A549 (cell line): ENCODE measurements around the gene TSHZ2.
"Not testable (repeated sequence)": the region's sequence is repeated elsewhere in the genome, so short reads cannot be mapped to it uniquely, and the experiment has no call there.

Experiments used
- CHD4 ChIP-seq: fragments of 200-600 bp; sonication (generic); IDR thresholded peaks from 2 replicates; pipeline ENCODE4 v1.6.1; 2016; ENCODE audit warnings: antibody characterized with exemption, mild to moderate bottlenecking, borderline replicate concordance
- KDM1A ChIP-seq: fragments of 200-600 bp; sonication (generic); IDR thresholded peaks from 2 replicates; pipeline ENCODE4 v1.6.1; 2016; ENCODE audit warnings: low read depth, mild to moderate bottlenecking
- KDM5A ChIP-seq: fragments of 200-600 bp; sonication (generic); IDR thresholded peaks from 2 replicates; pipeline ENCODE4 v1.6.1; 2016; ENCODE audit warnings: antibody characterized with exemption, mild to moderate bottlenecking
- RCOR1 ChIP-seq: fragments of 150-350 bp; IDR thresholded peaks from 2 replicates; pipeline ENCODE4 v1.6.1; 2014; ENCODE audit warnings: antibody characterized with exemption, low read length, low read depth
- SREBF2 ChIP-seq: fragments of 450-650 bp; IDR thresholded peaks from 2 replicates; pipeline ENCODE4 v1.6.1; 2014; ENCODE audit warnings: mild to moderate bottlenecking, moderate library complexity
- TFCP2L1 ChIP-seq: fragments of 250-450 bp; sonication (Bioruptor Pico); IDR thresholded peaks from 2 replicates; pipeline ENCODE4 v1.5.0; 2021; ENCODE audit warnings: mild to moderate bottlenecking
- TF ChIP-seq, protein P1 (sequence below): fragments of >200 bp; sonication (Bioruptor Twin); formaldehyde crosslinking; IDR thresholded peaks from 3 replicates; pipeline ENCODE4 v1.5.1; 2016

GRCh38 chr20:53323460-53323859 lies 351.3 kb downstream of the TSHZ2 start:
- TF ChIP-seq, protein P1, sequence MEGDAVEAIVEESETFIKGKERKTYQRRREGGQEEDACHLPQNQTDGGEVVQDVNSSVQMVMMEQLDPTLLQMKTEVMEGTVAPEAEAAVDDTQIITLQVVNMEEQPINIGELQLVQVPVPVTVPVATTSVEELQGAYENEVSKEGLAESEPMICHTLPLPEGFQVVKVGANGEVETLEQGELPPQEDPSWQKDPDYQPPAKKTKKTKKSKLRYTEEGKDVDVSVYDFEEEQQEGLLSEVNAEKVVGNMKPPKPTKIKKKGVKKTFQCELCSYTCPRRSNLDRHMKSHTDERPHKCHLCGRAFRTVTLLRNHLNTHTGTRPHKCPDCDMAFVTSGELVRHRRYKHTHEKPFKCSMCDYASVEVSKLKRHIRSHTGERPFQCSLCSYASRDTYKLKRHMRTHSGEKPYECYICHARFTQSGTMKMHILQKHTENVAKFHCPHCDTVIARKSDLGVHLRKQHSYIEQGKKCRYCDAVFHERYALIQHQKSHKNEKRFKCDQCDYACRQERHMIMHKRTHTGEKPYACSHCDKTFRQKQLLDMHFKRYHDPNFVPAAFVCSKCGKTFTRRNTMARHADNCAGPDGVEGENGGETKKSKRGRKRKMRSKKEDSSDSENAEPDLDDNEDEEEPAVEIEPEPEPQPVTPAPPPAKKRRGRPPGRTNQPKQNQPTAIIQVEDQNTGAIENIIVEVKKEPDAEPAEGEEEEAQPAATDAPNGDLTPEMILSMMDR = not testable (repeated sequence)
- not testable (repeated sequence) for TF ChIP-seq RCOR1; KDM5A; CHD4; SREBF2; TFCP2L1 (CRISPR knock-in tag); KDM1A
